PFSK-1 (cell line): ENCODE data around the gene MORN1.

ENCODE experiments used
- FOXP2 ChIP-seq: optimal IDR thresholded peaks from 2 replicates; pipeline ENCODE3; 2011; ENCODE audit warnings: borderline replicate concordance, control low read depth, inconsistent platforms; ENCODE audit not compliant: insufficient read depth; ENCODE audit errors: extremely low read length, extremely low read depth
- POLR2AphosphoS5 ChIP-seq: IDR thresholded peaks from 2 replicates; pipeline ENCODE4 v1.6.1; 2012; ENCODE audit warnings: low read depth, mild to moderate bottlenecking, control low read depth, low read length, moderate library complexity
- SIN3A ChIP-seq: IDR thresholded peaks from 2 replicates; pipeline ENCODE4 v1.6.1; 2012; ENCODE audit warnings: mild to moderate bottlenecking, low read length, moderate library complexity, borderline replicate concordance; ENCODE audit not compliant: insufficient read depth
- TAF1 ChIP-seq: IDR thresholded peaks from 2 replicates; pipeline ENCODE4 v1.6.1; 2012; ENCODE audit warnings: low read length, control low read depth, borderline replicate concordance; ENCODE audit not compliant: insufficient read depth

DNA sequence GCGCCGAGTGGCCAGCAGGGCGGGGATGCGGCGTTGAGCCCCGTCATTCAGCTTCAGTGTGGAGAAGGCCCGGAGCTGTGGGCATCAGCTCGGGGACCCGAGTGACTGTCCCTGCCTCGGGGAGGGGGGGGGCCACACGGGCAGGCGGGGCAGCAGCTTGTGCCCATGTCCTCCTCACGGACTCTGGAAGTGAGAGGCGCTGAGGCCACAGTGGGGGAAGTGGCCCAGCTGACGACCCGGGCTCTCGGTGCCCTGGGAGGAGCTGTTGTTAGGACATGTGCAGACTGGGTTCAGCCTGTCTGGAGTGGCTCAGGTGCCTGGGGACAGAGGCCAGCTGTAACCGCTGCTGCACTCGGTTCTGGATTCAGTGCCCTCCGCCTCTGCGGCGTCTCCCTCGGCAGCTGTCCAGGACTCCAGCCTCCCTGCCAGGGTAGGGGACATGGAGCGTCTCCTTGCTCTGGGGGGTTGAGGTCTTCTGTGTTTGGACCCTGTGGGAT lies 92.2 kb downstream of the MORN1 start:
- no peak for TF ChIP-seq POLR2AphosphoS5
- TF ChIP-seq TAF1: no peak
- TF ChIP-seq SIN3A: no peak
- TF ChIP-seq FOXP2: no peak
